HCT116 (cell line): Measurements from ENCODE around the gene SCYGR1. TPM values are rescaled to one million over a fixed set of nuclear protein-coding genes. Genes with fewer than 3 reads are reported as not detected.
A peak's percentile ranks its signal among the peaks of the same experiment; 100 is the strongest.

Experiments
- ATAC-seq: fragments of 200-7000 bp; cut with Tn5 transposase; 2 replicates; pipeline ENCODE4 v1.9.1; 2020; ENCODE audit warnings: mild to moderate bottlenecking, moderate library complexity
- BruUV-seq: library from RNA; stranded (reverse); fragments of 400-500 nt; replicated peaks from 2 replicates; lab custom pipeline; 2021; lab: Mats Ljungman, UMichigan
- CTCF ChIA-PET: fragments of 300-600 bp; sonication (Branson Sonifier 250); formaldehyde crosslinking; loops from one replicate; lab custom pipeline; 2021; ENCODE audit warnings: antibody characterized with exemption; lab: Charles Lee
- POLR2A ChIA-PET: fragments of 300-600, 350-600 bp; sonication (Branson Sonifier 250); formaldehyde crosslinking; loops from one replicate; lab custom pipeline; 2021; ENCODE audit warnings: antibody characterized with exemption; lab: Charles Lee
- RAD21 ChIA-PET, 2 experiments: fragments of 300-600 bp; sonication (Branson Sonifier 250); formaldehyde crosslinking; loops; one replicate each; lab custom pipeline; 2023; ENCODE audit warnings: low total read pairs in 2 of 2; ENCODE audit not compliant: uncharacterized antibody in 2 of 2, unreplicated experiment in 2 of 2, low non-redundant PET in 1 of 2; lab: Charles Lee
- DNase-seq: peaks from one replicate; pipeline ENCODE4 v3.0.0-alpha.2; 2010; ENCODE audit warnings: low read depth, low spot score
- H2AFZ ChIP-seq: fragments of 200-600 bp; shearing (Covaris generic), sonication (generic); 2 replicates; pipeline ENCODE4 v1.6.1; 2017; ENCODE audit warnings: low read depth, mixed run types, mixed read lengths, antibody characterized with exemption, low read length; ENCODE audit not compliant: poor library complexity, severe bottlenecking
- H3K27ac ChIP-seq: 2 replicates; pipeline ENCODE4 v1.5.1; 2012; ENCODE audit warnings: low read depth, low read length
- H3K27me3 ChIP-seq: fragments of 200-600 bp; sonication (generic); 2 replicates; pipeline ENCODE4 v1.6.1; 2016; ENCODE audit warnings: mixed run types, low read length, mixed read lengths; ENCODE audit not compliant: insufficient read depth
- H3K36me3 ChIP-seq, 2 experiments: fragments of 200-500 bp in 1 of 2; fragments of 200-600 bp in 1 of 2; sonication (Bioruptor generic) in 1 of 2; sonication (generic) in 1 of 2; 2 replicates each; pipeline versions ENCODE4 v1.5.1 to v1.6.1; 2014 to 2016; ENCODE audit warnings: low read length in 2 of 2, inconsistent platforms in 1 of 2, mixed read lengths in 1 of 2, mixed run types in 1 of 2; ENCODE audit not compliant: insufficient read depth in 2 of 2, control insufficient read depth in 1 of 2
- H3K4me1 ChIP-seq, 2 experiments: fragments of 200-600 bp in 1 of 2; sonication (generic) in 1 of 2; 2 replicates each; pipeline versions ENCODE4 v1.5.1 to v1.6.1; 2012 to 2017; ENCODE audit warnings: low read length in 2 of 2, inconsistent platforms in 1 of 2, mild to moderate bottlenecking in 1 of 2, mixed read lengths in 1 of 2, mixed run types in 1 of 2, moderate library complexity in 1 of 2; ENCODE audit not compliant: insufficient read depth in 2 of 2, control insufficient read depth in 1 of 2
- H3K4me2 ChIP-seq: fragments of 200-600 bp; sonication (generic); 2 replicates; pipeline ENCODE4 v1.6.1; 2017; ENCODE audit warnings: mixed run types, low read length, mixed read lengths
- H3K4me3 ChIP-seq, 2 experiments: fragments of 200-600 bp in 1 of 2; sonication (generic) in 1 of 2; replicated peaks in 1 of 2; 2 replicates each; pipeline ENCODE4 v1.5.1; 2011 to 2016; ENCODE audit warnings: low read length in 2 of 2, control low read depth in 1 of 2, low read depth in 1 of 2, mild to moderate bottlenecking in 1 of 2, mixed read lengths in 1 of 2, mixed run types in 1 of 2
- H3K79me2 ChIP-seq: fragments of 200-600 bp; sonication (generic); 2 replicates; pipeline ENCODE4 v1.6.1; 2017; ENCODE audit warnings: mild to moderate bottlenecking, mixed run types, low read length, moderate library complexity, mixed read lengths; ENCODE audit not compliant: insufficient read depth
- H3K9ac ChIP-seq: fragments of 200-600 bp; sonication (generic); 2 replicates; pipeline ENCODE4 v1.6.1; 2016; ENCODE audit warnings: low read length, mixed read lengths
- H3K9me2 ChIP-seq: fragments of 200-600 bp; sonication (generic), shearing (Covaris generic); 2 replicates; pipeline ENCODE4 v1.6.1; 2017; ENCODE audit warnings: mixed run types, mild to moderate bottlenecking, moderate library complexity; ENCODE audit not compliant: insufficient read depth
- H3K9me3 ChIP-seq, 2 experiments: fragments of 200-500 bp in 1 of 2; fragments of 200-600 bp in 1 of 2; sonication (Bioruptor generic) in 1 of 2; sonication (generic) in 1 of 2; 2 replicates each; pipeline ENCODE4 v1.6.1; 2014 to 2017; ENCODE audit warnings: low read length in 2 of 2, mixed read lengths in 2 of 2, inconsistent platforms in 1 of 2, low read depth in 1 of 2, mild to moderate bottlenecking in 1 of 2, mixed run types in 1 of 2, moderate library complexity in 1 of 2; ENCODE audit not compliant: control insufficient read depth in 1 of 2, insufficient read depth in 1 of 2
- H4K20me1 ChIP-seq: fragments of 200-600 bp; sonication (generic), shearing (Covaris generic); 2 replicates; pipeline ENCODE4 v1.6.1; 2017; ENCODE audit warnings: mixed run types, mild to moderate bottlenecking, moderate library complexity; ENCODE audit not compliant: insufficient read depth
- EGR1 ChIP-seq: IDR thresholded peaks from 2 replicates; pipeline ENCODE4 v1.6.1; 2012; ENCODE audit warnings: low read depth
- ELF1 ChIP-seq: IDR thresholded peaks from 2 replicates; pipeline ENCODE4 v1.6.1; 2012; ENCODE audit warnings: low read depth, borderline replicate concordance
- EZH2phosphoT487 ChIP-seq: fragments of 200-600 bp; IDR thresholded peaks from 2 replicates; pipeline ENCODE4 v1.6.1; 2018; ENCODE audit warnings: antibody characterized with exemption, borderline replicate concordance
- FOSL1 ChIP-seq: IDR thresholded peaks from 2 replicates; pipeline ENCODE4 v1.6.1; 2012; ENCODE audit warnings: low read depth
- JUND ChIP-seq: IDR thresholded peaks from 2 replicates; pipeline ENCODE4 v1.6.1; 2012
- POLR2AphosphoS5 ChIP-seq: IDR thresholded peaks from 2 replicates; pipeline ENCODE4 v1.6.1; 2011; ENCODE audit warnings: mild to moderate bottlenecking, low read depth, low read length, moderate library complexity
- SP1 ChIP-seq: IDR thresholded peaks from 2 replicates; pipeline ENCODE4 v1.6.1; 2012; ENCODE audit warnings: low read depth
- SRF ChIP-seq: IDR thresholded peaks from 2 replicates; pipeline ENCODE4 v1.6.1; 2012; ENCODE audit warnings: low read depth
- TCF7L2 ChIP-seq: IDR thresholded peaks from 2 replicates; pipeline ENCODE4 v1.7.0; 2011; ENCODE audit warnings: borderline replicate concordance, inconsistent platforms; ENCODE audit not compliant: insufficient read depth, insufficient read length; ENCODE audit errors: extremely low read depth
- intact Hi-C: fragments of 100-400 bp; cut with micrococcal nuclease; formaldehyde crosslinking; loops from 2 replicates; pipeline ENCODE4 v1.10.0; 2022
- total RNA-seq: library from RNA; stranded (reverse); gene quantifications from one replicate; pipeline ENCODE4 v1.2.1, GENCODE V29; 2021; ENCODE audit not compliant: unreplicated experiment
- TF ChIP-seq, protein P1 (sequence below), 3 experiments: fragments of 200-600 bp in 1 of 3; sonication (generic) in 1 of 3; IDR thresholded peaks in 2 of 3; conservative IDR thresholded peaks in 1 of 3; 2 replicates each; pipeline ENCODE4 v1.5.1; 2012 to 2017; ENCODE audit warnings: low read depth in 2 of 3, low read length in 2 of 3, antibody characterized with exemption in 1 of 3, borderline replicate concordance in 1 of 3, control low read depth in 1 of 3, mild to moderate bottlenecking in 1 of 3, mixed read lengths in 1 of 3, mixed run types in 1 of 3, moderate library complexity in 1 of 3; ENCODE audit not compliant: insufficient read depth in 1 of 3
- TF ChIP-seq, protein P2 (sequence below): IDR thresholded peaks from 2 replicates; pipeline ENCODE4 v1.6.1; 2012

SCYGR1 gene
- total RNA-seq, 1 experiment from 2014 or later: not detected

DNA sequence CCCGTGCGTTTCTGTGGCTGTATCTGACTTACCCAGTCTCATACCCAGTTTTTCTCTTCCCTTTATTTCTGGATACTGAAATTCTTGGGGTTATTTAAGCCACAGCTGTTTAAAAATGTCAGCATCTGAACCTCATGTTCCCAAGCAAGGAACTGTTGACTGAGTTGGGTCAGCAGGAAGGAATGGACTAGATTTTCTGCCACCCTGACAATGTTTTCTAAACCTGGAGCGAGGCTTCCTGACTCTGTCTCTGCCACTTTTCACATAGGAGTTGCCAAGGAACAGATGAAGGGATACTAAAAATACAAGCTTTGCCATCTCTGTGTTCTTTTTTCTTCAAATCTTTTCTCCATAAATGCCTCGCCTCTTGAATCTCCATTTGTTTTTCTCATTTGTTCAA, 29.0 kb upstream of the SCYGR1 start:
- CTCF ChIA-PET: no interaction called here

DNA sequence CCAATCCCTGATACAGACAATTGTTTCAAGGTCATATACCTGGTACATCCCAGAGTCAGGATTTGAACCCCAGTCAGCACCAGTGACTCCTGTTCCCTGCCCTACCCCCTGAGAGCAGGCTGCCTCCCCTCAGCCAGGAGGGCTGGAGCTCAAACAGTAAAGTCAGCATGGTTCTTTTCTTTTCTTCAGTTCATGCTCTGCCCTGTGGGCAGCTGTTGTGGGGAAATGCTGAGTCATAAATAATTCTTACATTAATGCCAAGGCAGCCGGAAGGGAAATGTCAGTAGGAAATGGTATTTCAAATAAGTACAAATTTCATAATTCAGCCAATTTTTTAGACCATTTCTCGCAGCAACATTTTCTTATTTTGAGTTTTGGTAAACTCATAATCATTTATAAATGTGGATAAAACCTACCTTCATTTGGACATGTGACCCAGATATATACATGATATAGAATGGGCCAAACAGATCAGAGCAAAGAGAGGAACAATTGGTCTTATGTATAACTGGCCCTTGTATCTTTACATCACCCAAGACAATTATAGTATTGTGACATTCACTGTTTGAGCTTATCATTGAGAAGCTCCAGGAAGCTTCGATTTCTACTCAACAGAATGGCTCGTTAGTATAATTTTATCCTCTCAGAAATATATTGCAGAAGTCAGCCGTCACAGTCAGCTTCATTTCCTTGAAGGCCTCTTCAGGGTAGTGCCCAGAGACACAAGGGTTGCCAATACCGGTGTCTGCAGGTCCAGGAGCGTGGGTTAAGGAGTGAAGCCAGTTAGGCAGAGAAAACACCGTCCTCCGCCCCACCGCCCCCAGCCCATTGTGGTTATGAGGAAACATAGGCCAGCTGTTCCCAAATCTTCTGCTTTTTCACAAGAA, 28.0 kb upstream of the SCYGR1 start:
- no peak overlapping the region for H3K9ac ChIP-seq
- ChIA-PET CTCF (interaction anchor here (0.7 to 0.9 kb wide), 2 partner anchors 358 to 959 kb away, joined by 3 read pairs; no protein-coding TSS in a partner anchor), RAD21 (no interaction called here), POLR2A (interaction anchor here (1.0 kb wide), 1 partner anchor 13 kb away, joined by 3 read pairs; no protein-coding TSS in a partner anchor)
- peak; percentile 51 for TF ChIP-seq FOSL1
- peak; percentile 40 for TF ChIP-seq SP1
- TF ChIP-seq JUND: peak; percentile 48
- TF ChIP-seq, protein P1, sequence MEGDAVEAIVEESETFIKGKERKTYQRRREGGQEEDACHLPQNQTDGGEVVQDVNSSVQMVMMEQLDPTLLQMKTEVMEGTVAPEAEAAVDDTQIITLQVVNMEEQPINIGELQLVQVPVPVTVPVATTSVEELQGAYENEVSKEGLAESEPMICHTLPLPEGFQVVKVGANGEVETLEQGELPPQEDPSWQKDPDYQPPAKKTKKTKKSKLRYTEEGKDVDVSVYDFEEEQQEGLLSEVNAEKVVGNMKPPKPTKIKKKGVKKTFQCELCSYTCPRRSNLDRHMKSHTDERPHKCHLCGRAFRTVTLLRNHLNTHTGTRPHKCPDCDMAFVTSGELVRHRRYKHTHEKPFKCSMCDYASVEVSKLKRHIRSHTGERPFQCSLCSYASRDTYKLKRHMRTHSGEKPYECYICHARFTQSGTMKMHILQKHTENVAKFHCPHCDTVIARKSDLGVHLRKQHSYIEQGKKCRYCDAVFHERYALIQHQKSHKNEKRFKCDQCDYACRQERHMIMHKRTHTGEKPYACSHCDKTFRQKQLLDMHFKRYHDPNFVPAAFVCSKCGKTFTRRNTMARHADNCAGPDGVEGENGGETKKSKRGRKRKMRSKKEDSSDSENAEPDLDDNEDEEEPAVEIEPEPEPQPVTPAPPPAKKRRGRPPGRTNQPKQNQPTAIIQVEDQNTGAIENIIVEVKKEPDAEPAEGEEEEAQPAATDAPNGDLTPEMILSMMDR (IDR thresholded peaks at IDR 0.05 in 2 of 3, conservative IDR thresholded peaks at IDR 0.05 in 1 of 3; ENCODE audit: borderline replicate concordance in 1 of 3, insufficient read depth in 1 of 3, low read depth in 2 of 3, low read length in 2 of 3): no peak
- no peaks in the 10 kb centered on the region for H3K36me3 ChIP-seq
- no peaks in the 10 kb centered on the region for H3K27me3 ChIP-seq
- DNase-seq (no peak), ATAC-seq (peak; percentile 53; the same call in 1 of the 2 replicates)
- H4K20me1 ChIP-seq: no peaks in the 10 kb centered on the region
- no peak overlapping the region for H3K27ac ChIP-seq
- no peaks in the 10 kb centered on the region for H3K9me3 ChIP-seq
- intact Hi-C loops: no loop called here
- no peaks in the 10 kb centered on the region for H3K79me2 ChIP-seq
- H3K4me2 ChIP-seq: peak overlapping the region; percentile 51
- no peaks in the 10 kb centered on the region for H3K9me2 ChIP-seq
- peaks cover 6 to 15% of the 10 kb centered on the region in 2 experiments for H3K4me1 ChIP-seq
- no peak overlapping the region for H3K4me3 ChIP-seq
- BruUV-seq: no TSS peak
- H2AFZ ChIP-seq: peak overlapping the region; percentile 90

More for the DNA sequence above, 29.0 kb upstream of the SCYGR1 start:
- no peak overlapping the region for H3K9ac ChIP-seq
- H3K9me3 ChIP-seq: no peaks in the 10 kb centered on the region
- intact Hi-C loops: no loop called here
- BruUV-seq: no TSS peak
- DNase-seq: no peak
- H3K27me3 ChIP-seq: no peaks in the 10 kb centered on the region
- ATAC-seq: no peak
- H4K20me1 ChIP-seq: no peaks in the 10 kb centered on the region
- TF ChIP-seq POLR2AphosphoS5 (no peak), EGR1 (no peak), JUND (no peak), ELF1 (no peak), EZH2phosphoT487 (no peak), TCF7L2 (no peak), SRF (no peak)
- TF ChIP-seq, protein P2, sequence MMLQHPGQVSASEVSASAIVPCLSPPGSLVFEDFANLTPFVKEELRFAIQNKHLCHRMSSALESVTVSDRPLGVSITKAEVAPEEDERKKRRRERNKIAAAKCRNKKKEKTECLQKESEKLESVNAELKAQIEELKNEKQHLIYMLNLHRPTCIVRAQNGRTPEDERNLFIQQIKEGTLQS: no peak
- H3K4me3 ChIP-seq: no peak overlapping the region
- no peaks in the 10 kb centered on the region for H3K9me2 ChIP-seq
- H2AFZ ChIP-seq: no peak overlapping the region
- H3K27ac ChIP-seq: no peak overlapping the region
- ChIA-PET RAD21 (no interaction called here), POLR2A (no interaction called here)
- no peaks in the 10 kb centered on the region for H3K79me2 ChIP-seq
- no peak overlapping the region for H3K4me2 ChIP-seq
- H3K4me1 ChIP-seq: peaks cover 6 to 15% of the 10 kb centered on the region in 2 experiments
- no peaks in the 10 kb centered on the region for H3K36me3 ChIP-seq
